ENCODE data around the gene NF1.

- no peak for TF ChIP-seq CTCF (IDR thresholded peaks at IDR 0.05; ENCODE audit: low read depth, low read length)
- TF ChIP-seq EZH2phosphoT487 (IDR thresholded peaks at IDR 0.05; ENCODE audit: low read depth) = no peak
Measured at GRCh38 chr17:31366088-31366487, 271.3 kb downstream of the NF1 start.

All from OCI-LY3 (cell line).